COLO668 (cell line): ENCODE measurements around the gene DDR1.
"Not testable (repeated sequence)": the region's sequence is repeated elsewhere in the genome, so short reads cannot be mapped to it uniquely, and the experiment has no call there.

ENCODE experiments used
- DNase-seq: peaks from one replicate; lab custom pipeline; 2025; ENCODE audit not compliant: unreplicated experiment; lab: John Stamatoyannopoulos, UW

The DDR1 gene

DNA sequence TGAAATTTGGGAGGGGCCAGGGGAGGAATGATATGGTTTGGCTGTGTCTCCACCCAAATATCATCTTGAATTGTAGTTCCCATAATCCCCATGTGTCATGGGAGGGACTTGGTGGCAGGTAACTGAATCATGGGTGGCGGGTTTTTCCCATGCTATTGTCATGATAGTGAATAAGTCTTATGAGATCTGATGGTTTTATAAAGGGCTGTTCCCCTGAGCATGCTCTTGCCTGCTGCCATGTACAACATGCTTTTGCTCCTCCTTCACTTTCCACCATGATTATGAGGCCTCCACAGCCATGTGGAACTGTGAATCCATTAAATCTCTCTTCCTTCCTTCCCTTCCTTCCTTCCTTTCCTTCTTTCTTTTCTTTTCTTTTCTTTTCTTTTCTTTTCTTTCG lies 31.9 kb upstream of the DDR1 start:
- not testable (repeated sequence) for DNase-seq

DNA sequence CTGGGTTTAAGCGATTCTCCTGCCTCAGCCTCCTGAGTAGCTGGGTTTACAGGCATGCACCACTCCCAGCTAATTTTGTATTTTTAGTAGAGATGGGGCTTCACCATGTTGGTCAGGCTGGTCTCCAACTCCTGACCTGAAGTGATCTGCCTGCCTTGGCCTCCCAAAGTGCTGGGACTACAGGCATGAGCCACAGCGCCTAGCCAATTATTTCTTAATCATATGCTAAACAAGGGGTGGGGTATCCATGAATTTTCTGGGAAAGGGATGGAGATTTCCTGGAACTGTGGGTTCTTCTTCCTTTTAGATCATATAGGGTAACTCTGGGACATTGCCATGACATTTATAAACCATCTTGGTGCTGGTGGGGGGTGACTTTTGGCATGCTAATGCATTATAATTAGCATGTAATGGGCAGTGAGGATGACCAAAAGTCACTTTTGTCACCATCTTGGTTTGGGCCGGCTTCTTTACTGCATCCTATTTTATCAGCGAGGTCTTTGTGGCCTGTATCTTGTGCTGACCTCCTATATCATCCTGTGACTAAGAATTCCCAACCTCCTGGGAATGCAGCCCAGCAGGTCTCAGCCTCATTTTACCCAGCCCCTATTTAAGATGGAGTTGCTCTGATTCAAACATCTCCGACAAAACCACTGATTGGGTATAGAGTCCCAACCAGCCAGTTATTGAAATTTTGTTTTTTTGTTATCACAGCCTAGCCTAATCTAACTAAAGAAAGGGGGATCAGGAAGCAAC lies 29.9 kb upstream of the DDR1 start:
- no peak for DNase-seq

DNA sequence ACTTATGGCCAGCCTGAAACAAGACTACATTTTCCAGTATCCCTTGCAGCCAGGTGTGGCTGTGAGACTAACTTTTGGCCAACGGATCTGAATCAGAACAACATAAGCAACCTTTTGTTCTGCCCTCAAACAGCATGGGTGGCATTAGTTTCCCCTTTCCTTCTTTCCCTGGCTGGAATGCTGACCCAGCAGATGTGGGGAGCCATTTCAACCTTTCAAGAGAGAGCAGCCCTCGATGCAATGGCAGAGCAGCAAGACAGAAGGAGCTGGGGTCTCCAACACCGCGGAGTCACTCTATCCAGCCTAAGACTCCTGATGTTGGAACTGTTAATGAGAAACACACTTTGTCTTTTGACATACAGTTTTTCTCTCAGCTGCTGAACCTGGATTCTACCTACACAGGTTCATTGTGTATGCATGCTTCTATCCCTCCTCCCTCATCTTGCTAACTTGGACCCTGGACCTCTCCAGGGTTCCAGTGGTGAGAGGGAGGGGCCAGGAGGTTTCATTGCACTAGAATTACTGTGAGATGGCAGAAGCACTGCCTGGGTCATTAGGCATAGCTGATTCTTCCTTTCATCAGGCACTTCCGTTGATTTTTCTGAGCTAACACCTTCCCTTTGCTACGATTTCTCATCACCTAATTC lies 28.8 kb upstream of the DDR1 start:
- no peak for DNase-seq

DNA sequence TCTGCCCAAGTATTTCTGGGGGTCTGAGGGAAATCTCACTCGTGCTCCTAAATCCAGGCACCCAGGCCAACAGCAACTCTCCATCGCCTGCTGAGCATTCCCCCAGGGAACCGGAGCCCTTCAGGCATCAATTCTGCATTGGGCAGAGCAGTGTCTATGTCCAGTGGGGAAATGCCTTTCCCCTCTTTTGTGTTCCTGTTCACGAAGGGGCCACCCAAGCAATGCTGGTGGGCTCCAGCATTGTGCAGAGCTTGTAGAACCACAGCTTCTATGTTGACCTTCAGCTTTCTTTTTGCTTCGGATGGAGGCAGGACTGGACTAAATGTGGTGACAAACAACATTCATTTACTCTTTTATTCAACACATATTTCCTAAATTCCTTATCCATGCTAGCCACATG lies 27.2 kb upstream of the DDR1 start:
- DNase-seq: no peak

DNA sequence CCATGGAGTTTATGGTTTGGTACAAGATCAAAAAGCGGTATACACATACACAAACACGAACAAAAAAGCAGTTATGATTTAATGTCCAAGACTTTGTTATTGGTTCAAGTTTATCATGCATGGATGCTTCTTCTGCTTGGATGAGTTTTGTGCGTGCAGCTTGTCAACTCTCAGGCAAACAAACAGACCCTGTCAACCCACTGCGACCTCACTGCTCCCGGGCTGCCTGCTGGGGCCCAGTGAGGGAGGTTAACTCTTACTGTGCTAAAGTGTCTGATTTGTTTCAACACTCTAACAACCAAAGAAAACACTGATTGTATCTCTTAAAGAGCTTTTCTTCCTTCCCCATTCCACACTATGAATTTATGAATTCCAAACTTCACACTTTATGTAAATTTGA lies 26.8 kb upstream of the DDR1 start:
- no peak for DNase-seq

DNA sequence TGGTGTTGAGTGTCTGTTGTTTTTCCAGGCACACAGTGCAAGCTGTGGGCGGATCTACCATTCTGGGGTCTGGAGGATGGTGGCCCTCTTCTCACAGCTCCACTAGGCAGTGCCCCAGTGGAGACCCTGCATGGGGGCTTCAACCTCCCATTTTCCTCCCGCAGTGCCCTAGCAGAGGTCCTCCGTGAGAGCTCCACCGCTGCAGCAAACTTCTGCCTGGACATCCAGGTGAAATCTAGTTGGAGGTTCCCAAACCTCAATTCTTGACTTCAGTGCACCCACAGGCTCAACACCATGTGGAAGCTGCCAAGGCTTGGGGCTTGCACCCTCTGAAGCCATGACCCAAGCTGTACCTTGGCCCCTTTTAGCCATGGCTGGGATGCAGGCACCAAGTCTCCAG lies 24.6 kb upstream of the DDR1 start:
- DNase-seq: not testable (repeated sequence)

DNA sequence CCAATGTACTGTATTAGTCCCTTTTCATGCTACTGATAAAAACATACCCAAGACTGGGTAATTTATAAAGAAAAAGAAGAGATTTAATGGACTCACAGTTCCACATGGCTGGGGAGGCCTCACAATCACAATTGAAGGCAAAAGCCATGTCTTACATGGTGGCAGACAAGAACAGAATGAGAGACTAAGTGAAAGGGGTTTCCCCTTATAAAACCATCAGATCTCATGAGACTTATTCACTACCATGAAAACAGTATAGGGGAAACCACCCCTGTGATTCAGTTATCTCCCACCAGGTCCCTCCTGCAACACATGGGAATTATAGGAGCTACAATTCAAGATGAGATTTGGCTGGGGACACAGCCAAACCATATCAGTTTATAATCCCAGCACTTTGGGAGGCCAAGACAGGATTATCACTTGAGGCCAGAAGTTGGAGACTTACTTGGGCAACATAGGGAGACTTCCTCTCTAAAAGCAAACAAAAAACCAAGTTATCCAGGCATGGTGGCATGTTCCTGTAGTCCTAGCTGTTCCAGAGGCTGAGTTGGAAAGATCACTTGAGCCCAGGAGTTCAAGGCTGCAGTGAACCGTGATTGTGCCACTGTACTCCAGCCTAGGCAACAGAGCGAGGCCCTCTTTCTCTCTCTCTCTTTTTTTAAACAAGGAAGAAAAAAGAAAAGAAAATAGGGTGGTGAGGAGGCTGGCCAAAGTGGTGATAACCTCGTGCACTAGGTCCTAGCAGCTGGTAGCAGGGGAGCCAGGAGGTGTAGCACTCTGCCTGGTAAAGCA lies 22.9 kb upstream of the DDR1 start:
- no peak for DNase-seq

DNA sequence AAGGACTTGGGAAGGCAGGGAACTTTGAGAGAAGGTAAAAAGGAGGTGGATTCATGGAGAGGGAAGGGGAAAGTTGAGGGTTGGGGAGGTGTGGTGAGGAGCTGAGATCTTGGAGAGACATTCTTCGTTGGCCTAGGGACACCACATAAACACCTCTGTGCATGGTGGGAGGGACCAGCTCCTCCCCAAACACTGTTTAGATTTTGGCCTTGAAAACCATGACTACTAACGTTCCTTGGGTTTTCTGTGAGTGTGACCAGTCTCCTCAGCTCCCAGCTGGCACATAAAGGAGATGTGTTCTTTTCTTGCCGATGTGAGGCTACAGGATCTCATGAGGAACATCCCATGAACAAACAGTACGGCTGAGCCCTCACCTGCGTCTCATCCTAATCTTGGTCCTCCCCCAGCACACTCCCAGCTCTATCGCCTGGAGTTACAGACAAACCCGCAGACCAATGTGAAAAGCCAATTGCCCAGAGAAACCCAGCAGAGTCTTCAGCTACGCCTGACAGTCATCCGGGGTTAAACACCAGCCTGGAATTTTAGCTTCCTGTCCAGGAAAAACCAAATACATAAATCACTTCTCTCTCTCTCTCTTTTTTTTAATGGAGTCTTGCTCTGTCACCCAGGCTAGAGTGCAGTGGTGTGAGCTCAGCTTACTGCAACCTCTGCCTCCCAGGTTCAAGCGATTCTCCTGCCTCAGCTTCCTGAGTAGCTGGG lies 22.0 kb upstream of the DDR1 start:
- no peak for DNase-seq

DNA sequence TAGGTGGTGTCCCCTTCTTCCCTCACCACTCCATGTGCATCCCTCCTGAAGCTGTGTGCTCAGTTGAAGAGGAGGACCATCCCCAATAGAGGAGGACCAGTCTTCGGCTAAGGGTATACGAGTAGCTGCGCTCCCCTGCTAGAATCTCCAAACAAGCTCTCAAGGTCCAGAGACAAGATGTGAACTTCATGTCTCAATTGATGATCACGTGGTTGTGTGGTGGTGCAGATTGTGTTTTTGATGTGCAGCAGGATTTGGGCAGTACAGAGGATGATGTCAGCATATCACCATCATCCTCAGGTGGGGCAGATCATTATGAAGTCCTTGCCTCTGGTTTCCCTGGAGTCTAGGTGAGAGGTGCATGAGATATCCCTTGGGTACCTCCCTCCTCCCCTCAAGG lies 20.0 kb upstream of the DDR1 start:
- DNase-seq: no peak

DNA sequence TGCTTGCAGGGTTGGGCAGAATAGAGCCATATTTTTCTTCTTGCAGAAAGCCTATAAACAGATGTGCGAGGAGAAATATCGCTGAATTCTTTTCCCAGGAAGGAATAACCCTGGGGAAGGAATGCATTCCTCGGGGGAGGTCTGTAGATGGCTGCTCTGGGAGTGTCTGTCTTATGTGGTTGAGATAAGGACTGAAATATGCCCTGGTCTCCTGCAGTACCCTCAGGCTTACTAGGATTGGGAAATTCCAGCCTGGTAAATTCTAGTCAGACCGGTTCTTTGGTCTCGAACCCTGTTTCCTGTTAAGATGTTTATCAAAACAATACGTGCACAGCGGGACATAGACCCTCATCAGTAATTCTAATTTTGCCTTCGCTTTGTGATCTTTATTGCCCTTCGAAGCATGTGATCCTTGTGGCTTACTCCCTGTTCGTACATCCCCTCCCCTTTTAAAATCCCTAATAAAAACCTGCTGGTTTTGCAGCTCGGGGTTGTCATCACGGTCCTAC lies 15.0 kb upstream of the DDR1 start:
- not testable (repeated sequence) for DNase-seq

DNA sequence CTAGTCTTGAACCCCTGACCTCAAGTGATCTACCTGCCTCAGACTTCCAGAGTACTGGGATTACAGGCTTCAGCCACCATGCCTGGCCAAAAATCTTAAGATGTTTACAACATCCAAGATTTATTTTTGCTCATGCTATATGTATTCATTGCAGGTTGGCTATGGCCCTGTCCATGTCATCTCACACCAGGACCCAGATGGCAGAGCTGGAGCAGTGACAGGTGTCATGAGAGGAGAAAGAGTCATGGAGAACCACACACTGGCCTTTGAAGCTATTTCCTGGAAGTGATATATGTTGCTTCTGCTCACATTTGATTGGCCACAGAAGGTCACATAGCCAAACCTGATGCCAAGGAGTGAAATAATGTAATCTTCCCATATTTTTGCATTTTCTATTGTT lies 13.8 kb upstream of the DDR1 start:
- no peak for DNase-seq

DNA sequence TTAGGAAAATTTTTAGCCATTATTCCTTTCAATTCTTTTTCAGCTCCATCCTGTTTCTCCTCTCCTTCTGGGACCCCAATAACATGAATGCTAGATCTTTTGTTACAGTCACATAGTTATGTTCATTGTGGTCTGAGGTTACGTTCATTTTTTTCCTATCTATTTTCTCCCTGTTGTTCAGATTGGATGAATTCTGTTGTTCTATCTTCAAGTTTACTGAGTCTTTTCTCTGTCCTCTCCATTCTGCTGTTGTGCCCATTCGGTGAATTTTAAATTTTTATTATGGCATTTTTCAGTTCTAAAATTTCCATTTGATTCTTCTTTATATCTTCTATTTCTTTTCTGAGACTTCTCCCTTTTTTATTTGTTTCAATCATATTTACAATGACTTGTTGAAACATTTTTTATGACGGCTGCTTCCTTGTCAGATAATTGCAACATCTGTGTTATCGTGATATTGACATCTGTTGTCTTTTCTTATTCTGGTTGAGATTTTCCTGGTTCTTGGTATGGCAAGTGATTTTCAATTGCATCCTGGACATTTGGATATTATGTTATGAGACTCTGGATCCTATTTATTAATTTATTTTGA lies 12.6 kb upstream of the DDR1 start:
- no peak for DNase-seq

DNA sequence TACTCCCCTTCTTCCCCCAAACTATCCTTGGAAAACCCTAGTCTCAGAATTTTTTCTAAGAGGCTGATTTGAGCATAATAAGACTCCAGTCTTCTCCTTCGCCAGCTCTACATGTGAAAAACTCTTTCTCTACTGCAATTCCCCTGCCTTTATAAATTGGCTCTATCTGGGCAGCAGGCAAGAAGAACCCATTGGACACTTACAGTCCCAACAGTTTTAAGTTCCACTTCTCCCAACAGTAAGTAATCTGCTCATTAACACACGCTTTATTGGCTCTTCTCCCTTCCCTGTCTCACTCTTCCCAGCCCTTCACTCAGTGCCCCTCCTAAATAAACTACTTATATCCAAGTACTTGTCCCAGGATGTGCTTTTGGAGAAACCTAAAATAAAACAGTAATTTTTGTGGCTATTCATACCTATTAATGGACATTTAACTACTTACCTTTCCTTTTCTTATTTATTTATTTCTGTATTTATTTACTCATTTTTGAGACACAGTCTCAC lies 11.1 kb upstream of the DDR1 start:
- no peak for DNase-seq

DNA sequence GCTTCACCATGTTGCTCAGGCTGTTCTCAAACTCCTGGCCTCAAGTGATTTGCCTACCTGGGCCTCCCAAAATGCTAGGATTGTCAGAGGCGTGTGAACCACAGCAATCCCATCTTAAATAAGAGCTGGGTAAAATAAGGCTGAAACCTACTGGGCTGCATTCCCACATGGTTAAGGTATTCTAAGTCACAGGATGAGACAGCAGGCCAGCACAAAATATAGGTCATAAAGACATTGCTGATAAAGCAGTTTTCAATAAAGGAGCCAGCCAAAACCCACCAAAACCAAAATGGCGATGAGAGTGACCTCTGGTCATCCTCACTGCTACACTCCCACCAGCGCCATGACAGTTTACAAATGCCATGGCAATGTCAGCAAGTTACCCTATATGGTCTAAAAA lies 10.5 kb upstream of the DDR1 start:
- DNase-seq: not testable (repeated sequence)

DNA sequence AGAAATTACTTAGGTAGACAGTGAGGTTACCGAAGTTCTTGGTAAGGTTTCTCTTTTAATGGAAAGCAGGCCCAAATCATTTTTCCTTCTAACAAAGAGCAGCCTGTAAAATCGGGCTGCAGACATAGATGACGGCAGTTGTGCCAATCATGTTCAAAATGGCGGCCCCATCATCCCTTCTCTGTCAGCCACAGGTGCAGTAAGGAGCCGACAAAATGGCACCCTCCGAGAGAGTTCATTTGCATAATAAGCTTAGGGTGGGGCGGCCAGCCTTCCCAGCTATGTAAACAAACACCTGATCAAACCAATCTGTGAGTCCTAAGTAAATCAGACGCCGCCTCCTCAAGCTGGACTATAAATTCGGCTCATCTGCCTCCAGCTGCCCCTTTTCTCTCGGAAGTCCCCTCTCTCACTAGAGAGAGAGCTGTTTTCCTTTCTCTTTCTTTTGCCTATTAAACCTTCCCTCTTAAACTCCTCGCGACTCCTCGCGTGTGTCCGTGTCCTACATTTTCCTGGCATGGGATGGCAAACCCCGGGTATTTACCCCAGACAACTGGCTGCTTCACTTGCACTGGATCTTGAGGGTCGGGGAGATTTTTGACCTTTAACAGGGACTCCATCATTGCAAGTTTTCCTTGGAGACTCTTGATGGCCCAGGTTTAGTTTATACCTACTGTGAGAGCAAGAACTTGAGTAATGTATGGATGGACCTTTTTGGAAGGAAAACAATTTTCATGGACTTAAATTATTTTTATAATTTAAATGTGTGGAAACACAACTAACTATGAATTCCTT lies 8.9 kb upstream of the DDR1 start:
- peak; percentile 7 for DNase-seq

DNA sequence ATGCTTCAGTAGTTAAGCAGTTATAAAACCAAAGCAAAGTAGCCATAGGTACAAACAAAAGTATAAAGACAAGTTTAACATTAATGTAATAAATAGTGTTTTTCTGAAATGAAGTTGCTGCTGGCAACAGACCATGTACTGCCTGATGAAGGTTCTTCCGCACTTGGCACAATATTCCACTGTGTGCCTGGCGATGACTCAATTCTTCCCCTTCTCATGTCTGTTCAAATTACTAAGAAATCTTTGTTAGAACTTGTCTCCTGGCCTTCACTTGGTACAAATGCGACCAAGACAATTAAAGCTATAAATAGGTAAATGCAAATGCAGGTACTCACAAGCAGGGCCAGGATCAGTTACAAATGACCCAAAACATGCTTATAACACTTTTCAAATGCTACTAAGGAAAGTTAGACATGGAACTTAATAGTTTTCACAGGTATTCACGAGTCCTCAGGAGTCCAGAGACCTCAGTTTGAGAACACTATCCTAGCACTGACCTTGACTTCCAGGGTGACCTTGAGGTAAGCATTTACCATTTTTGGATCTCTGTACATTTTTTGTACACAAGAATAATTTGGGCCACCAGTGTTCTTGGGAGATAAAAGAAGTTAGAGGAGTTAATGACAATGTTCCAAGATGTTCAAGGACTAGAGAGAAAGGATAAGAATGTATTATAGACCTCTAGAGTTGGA lies 8.1 kb upstream of the DDR1 start:
- DNase-seq: no peak

DNA sequence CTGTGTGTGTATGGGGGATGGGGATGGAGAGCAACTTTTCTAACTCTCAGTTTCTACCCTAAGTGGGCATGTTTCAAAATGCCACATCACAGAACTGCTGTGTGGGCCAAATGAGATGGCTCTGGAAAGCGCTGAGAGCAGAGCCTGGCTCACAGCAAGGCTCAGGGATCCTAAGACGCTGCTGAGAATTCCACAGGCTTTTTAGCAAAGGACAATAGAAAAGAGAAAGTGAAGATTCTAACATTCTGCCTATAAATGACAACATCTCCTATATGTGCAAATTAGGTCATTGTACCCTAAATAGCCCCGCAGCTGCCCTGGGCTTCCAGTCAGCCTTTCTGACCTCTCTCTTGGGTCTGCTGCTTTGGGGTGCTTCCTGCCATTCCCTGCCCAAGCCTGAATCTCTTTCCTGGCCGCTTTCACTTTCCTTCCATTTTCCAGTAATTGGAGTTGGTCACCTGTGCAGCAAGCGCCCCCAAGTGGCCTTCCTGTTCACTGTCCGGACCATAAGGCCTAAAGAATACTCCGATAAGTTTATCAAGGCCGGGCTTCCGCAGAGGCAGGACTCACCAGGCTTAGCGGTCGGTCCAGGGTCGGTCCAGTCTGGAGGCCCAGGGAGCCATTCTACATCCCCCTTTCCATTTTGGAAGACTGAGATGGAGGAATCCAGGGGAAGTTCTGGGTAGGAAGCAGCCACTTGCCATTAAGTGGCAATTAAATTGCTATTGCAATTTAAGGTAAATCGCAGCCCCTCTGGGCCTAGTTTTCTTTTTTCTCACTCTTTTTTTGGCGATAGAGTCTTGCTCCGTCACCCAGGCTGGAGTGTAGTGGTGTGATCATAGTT lies 6.7 kb upstream of the DDR1 start:
- peak; percentile 75 for DNase-seq

DNA sequence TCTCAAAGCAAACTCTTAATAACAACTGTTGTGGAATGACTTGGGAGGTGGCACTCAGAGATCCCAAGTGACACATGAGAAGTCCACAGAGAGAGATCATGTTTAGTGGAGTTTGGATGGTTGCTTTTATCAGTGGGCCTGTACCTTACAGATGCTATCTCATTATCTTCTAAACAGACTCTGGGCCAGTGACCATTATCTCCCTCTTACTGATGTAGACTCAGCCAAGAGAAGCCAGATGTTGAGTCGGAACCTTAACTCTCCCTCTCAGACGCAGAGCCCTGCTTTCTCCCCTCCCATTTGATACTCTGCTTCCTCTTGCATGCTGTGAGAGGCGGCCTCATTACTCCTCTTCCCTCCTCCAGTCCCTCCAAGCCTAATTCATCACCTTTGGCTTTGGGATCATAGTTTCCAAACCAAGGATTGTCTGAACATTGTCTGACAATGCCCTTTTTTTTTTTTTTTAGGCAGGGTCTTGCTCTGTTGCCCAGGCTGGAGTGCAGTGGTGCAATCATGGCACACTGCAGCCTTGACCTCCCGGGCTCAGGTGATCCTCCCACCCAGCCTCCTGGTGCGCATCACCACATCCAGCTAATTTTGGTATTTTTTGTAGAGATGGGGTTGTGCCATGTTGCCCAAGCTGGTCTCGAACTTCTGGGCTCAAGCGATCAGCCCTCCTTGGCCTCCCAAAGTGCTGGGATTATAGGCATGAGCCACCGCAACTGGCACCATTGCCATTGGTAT lies 4.5 kb upstream of the DDR1 start:
- no peak for DNase-seq
